Subcutaneous adipose tissue (tissue), 4 donors: ENCODE data around the gene PGAM1. TPM values are rescaled to one million over a fixed set of nuclear protein-coding genes. Genes with fewer than 3 reads are reported as not detected.

ENCODE experiments used
- CTCF ChIP-seq: fragments of 450-650 bp; IDR thresholded peaks from one replicate; pipeline ENCODE4 v1.5.1; 2016; ENCODE audit warnings: low read depth, mild to moderate bottlenecking, control low read depth, antibody characterized with exemption, moderate library complexity
- total RNA-seq, 4 donors: library from RNA; depleted of rRNA; stranded (reverse); fragments of >200 nt; gene quantifications; one replicate each; pipeline ENCODE4 v1.1.0, GENCODE V29; 2016

PGAM1 gene
- total RNA-seq, 4 donors from 2014 or later: 143 to 155 (median 148) TPM

GRCh38 chr10:97434557-97434956 lies 8.6 kb downstream of the PGAM1 start:
- no peak for TF ChIP-seq CTCF

GRCh38 chr10:97435211-97435610 lies 9.2 kb downstream of the PGAM1 start:
- no peak for TF ChIP-seq CTCF

GRCh38 chr10:97442277-97442676 lies 16.3 kb downstream of the PGAM1 start:
- TF ChIP-seq CTCF: no peak

- no peak for TF ChIP-seq CTCF
These were observed 18.2 kb downstream of the PGAM1 start for GRCh38 chr10:97444212-97444611.

- TF ChIP-seq CTCF: no peak
These were observed 19.3 kb downstream of the PGAM1 start for GRCh38 chr10:97445357-97445721.

- no peak for TF ChIP-seq CTCF
These were observed 20.0 kb downstream of the PGAM1 start, which contains the start of the genes EXOSC1 and ZDHHC16 for GRCh38 chr10:97445722-97446639. Gene EXOSC1 (minus strand): TSS chr10:97446006. CDS start chr10:97445985, 21 bp downstream. Gene ZDHHC16 (plus strand): TSS chr10:97446175. CDS start chr10:97451676, 5,501 bp downstream.

GRCh38 chr10:97450828-97451227 lies 24.8 kb downstream of the PGAM1 start:
- TF ChIP-seq CTCF: no peak
